Mesenchymal stem cell (in vitro differentiated cells and primary cell): ENCODE measurements around the gene SLC2A6.

Source experiments
- DNase-seq: peaks from one replicate; pipeline ENCODE4 v3.0.0-alpha.2; 2013
- H2AFZ ChIP-seq: one replicate; pipeline ENCODE4 v1.6.1; 2013; ENCODE audit warnings: low read depth, mild to moderate bottlenecking, control low read depth, inconsistent platforms, low read length, moderate library complexity
- H2AK5ac ChIP-seq: 2 replicates; pipeline ENCODE4 v1.6.1; 2013; ENCODE audit warnings: low read length, moderate library complexity, mild to moderate bottlenecking, inconsistent platforms; ENCODE audit not compliant: severe bottlenecking
- H2BK120ac ChIP-seq: one replicate; pipeline ENCODE4 v1.6.1; 2013; ENCODE audit warnings: low read depth, mild to moderate bottlenecking, inconsistent platforms, low read length, moderate library complexity
- H2BK12ac ChIP-seq, 2 experiments: one replicate each; pipeline ENCODE4 v1.6.1; 2013; ENCODE audit warnings: inconsistent platforms in 2 of 2, low read length in 2 of 2, mild to moderate bottlenecking in 2 of 2, moderate library complexity in 2 of 2, control low read depth in 1 of 2
- H2BK15ac ChIP-seq: one replicate; pipeline ENCODE4 v1.6.1; 2013; ENCODE audit warnings: mild to moderate bottlenecking, low read depth, inconsistent platforms; ENCODE audit not compliant: poor library complexity, severe bottlenecking
- H2BK5ac ChIP-seq: 2 replicates; pipeline ENCODE4 v1.6.1; 2013; ENCODE audit warnings: low read depth, mild to moderate bottlenecking, low read length, control low read depth, inconsistent platforms; ENCODE audit not compliant: poor library complexity, severe bottlenecking
- H3K14ac ChIP-seq, 2 experiments: one replicate each; pipeline ENCODE4 v1.6.1; 2013; ENCODE audit warnings: inconsistent platforms in 2 of 2, low read length in 2 of 2, control low read depth in 1 of 2, mild to moderate bottlenecking in 1 of 2, moderate library complexity in 1 of 2
- H3K18ac ChIP-seq, 2 experiments: one replicate each; pipeline ENCODE4 v1.6.1; 2013; ENCODE audit warnings: inconsistent platforms in 2 of 2, low read length in 2 of 2, control low read depth in 1 of 2, low read depth in 1 of 2, mild to moderate bottlenecking in 1 of 2
- H3K23ac ChIP-seq, 2 experiments: one replicate each; pipeline ENCODE4 v1.6.1; 2013; ENCODE audit warnings: inconsistent platforms in 2 of 2, low read length in 2 of 2, mild to moderate bottlenecking in 2 of 2, moderate library complexity in 2 of 2, control low read depth in 1 of 2
- H3K27ac ChIP-seq: 2 replicates; pipeline ENCODE4 v1.5.1; 2013; ENCODE audit warnings: mild to moderate bottlenecking, moderate library complexity, low read length, control low read depth, inconsistent platforms; ENCODE audit not compliant: poor library complexity, severe bottlenecking
- H3K27me3 ChIP-seq, 2 experiments: 2 replicates each; pipeline versions ENCODE4 v1.6.1 to v1.7.0; 2013; ENCODE audit warnings: low read length in 2 of 2, mild to moderate bottlenecking in 2 of 2, moderate library complexity in 2 of 2, control low read depth in 1 of 2, inconsistent platforms in 1 of 2; ENCODE audit not compliant: control insufficient read depth in 1 of 2, insufficient read depth in 1 of 2
- H3K36me3 ChIP-seq, 2 experiments: 2 replicates each; pipeline versions ENCODE4 v1.6.1 to v1.7.0; 2013; ENCODE audit warnings: low read length in 2 of 2, control low read depth in 1 of 2, inconsistent platforms in 1 of 2, low read depth in 1 of 2, mild to moderate bottlenecking in 1 of 2; ENCODE audit not compliant: insufficient read depth in 2 of 2, control insufficient read depth in 1 of 2
- H3K4ac ChIP-seq, 2 experiments: one replicate each; pipeline ENCODE4 v1.6.1; 2013; ENCODE audit warnings: inconsistent platforms in 2 of 2, low read length in 2 of 2, mild to moderate bottlenecking in 2 of 2, moderate library complexity in 2 of 2, control low read depth in 1 of 2, low read depth in 1 of 2
- H3K4me1 ChIP-seq: 2 replicates; pipeline ENCODE4 v1.6.1; 2013; ENCODE audit warnings: low read depth, low read length, control low read depth; ENCODE audit not compliant: control insufficient read depth, insufficient read depth
- H3K4me2 ChIP-seq: 2 replicates; pipeline ENCODE4 v1.6.1; 2013; ENCODE audit warnings: low read length, mild to moderate bottlenecking, inconsistent platforms; ENCODE audit not compliant: poor library complexity, severe bottlenecking
- H3K4me3 ChIP-seq, 2 experiments: 2 replicates each; pipeline versions ENCODE4 v1.5.1 to v1.7.0; 2013; ENCODE audit warnings: low read length in 2 of 2, mild to moderate bottlenecking in 2 of 2, control low read depth in 1 of 2, low read depth in 1 of 2; ENCODE audit not compliant: insufficient read depth in 1 of 2
- H3K79me1 ChIP-seq: replicated peaks from 2 replicates; pipeline ENCODE4 v1.6.1; 2013; ENCODE audit warnings: mild to moderate bottlenecking, control low read depth, low read length, inconsistent platforms; ENCODE audit not compliant: poor library complexity, severe bottlenecking
- H3K9ac ChIP-seq: 2 replicates; pipeline ENCODE4 v1.7.0; 2013; ENCODE audit warnings: mild to moderate bottlenecking, low read length, moderate library complexity
- H3K9me3 ChIP-seq: 2 replicates; pipeline ENCODE4 v1.7.0; 2013; ENCODE audit warnings: mild to moderate bottlenecking, low read length; ENCODE audit not compliant: control insufficient read depth
- H4K8ac ChIP-seq: one replicate; pipeline ENCODE4 v1.6.1; 2013; ENCODE audit warnings: inconsistent platforms, mild to moderate bottlenecking, low read length, moderate library complexity
- H4K91ac ChIP-seq: one replicate; pipeline ENCODE4 v1.6.1; 2013; ENCODE audit warnings: mild to moderate bottlenecking, low read length, inconsistent platforms
- WGBS: methylation state at CpG from one replicate; pipeline ENCODE4 v1.1.7; 2013; ENCODE audit warnings: mixed read lengths; 5-methylcytosine and 5-hydroxymethylcytosine counted together

Gene SLC2A6

DNA sequence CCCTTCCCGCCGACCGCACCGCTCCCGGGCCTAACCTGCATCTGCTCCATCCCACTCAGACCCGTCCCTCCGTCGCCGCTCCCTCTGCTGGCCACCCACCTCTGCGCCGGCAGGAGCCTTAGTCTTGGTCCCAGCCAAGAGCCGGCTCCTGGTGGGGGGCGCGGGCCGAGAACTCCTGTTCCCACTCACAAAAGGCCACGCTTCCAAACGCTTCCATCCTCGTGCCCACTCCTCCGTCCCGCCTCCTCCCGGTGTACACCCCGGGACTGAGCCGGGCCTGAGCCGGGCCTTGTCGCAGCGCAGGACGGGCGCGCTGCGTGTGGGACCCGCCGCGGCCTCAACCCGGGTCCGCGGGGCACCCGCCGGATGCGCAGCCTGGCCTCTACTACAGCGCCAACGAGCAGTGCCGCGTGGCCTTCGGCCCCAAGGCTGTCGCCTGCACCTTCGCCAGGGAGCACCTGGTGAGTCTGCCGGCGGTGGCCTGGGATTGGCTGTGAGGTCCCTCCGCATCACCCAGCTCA is 49.2 kb downstream of the SLC2A6 start:
- Histone ChIP-seq H2BK120ac (no peak overlapping the region), H3K9ac (no peak overlapping the region), H3K79me1 (no peaks in the 10 kb centered on the region), H3K4me2 (no peak overlapping the region), H2BK5ac (no peak overlapping the region), H4K91ac (no peak overlapping the region), H2AK5ac (no peak overlapping the region), H3K4me1 (peaks cover 16% of the 10 kb centered on the region), H3K27ac (no peak overlapping the region), H3K14ac (no peak overlapping the region), H4K8ac (peak overlapping the region; percentile 45), H3K9me3 (no peaks in the 10 kb centered on the region), H3K36me3 (no peaks in the 10 kb centered on the region), H3K27me3 (peaks cover 14 to 33% of the 10 kb centered on the region in 2 experiments), H3K18ac (peak overlapping the region in 1 of 2 experiments; percentile 21), H2BK15ac (no peak overlapping the region), H3K4me3 (no peak overlapping the region), H3K4ac (no peak overlapping the region), H3K23ac (peak overlapping the region in 1 of 2 experiments; percentile 62), H2BK12ac (peak overlapping the region in 1 of 2 experiments; percentile 31), H2AFZ (no peak overlapping the region)
- 22% methylated on average over 49 of the region's 49 CpGs for WGBS
- peak; percentile 45 for DNase-seq

DNA sequence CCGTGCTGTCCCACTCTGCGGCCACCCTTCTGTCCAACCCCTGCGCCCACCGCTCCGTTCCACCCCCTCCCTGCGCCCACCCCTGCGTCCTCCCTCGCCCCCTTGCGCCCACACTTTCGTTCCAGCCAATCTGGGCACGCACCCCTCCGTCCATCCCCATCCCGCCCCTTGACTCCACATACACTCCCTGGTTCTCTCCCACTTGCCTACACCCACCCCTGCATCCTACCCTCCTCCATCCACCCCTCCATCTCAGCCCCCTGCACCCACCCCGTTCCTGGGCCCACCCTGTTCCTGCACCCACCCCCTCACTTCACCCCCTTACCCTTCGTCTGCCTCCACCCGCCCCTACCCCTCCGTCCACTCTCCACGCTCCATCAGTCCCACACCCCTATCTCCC is 49.7 kb downstream of the SLC2A6 start:
- no peak overlapping the region for H2BK5ac ChIP-seq
- H2BK15ac ChIP-seq: no peak overlapping the region
- peaks cover 14 to 33% of the 10 kb centered on the region in 2 experiments for H3K27me3 ChIP-seq
- H3K18ac ChIP-seq: peak overlapping the region in 1 of 2 experiments; percentile 19
- no peak overlapping the region for H2AFZ ChIP-seq
- no peaks in the 10 kb centered on the region for H3K36me3 ChIP-seq
- H3K14ac ChIP-seq: no peak overlapping the region
- H3K9ac ChIP-seq: no peak overlapping the region
- peak overlapping the region; percentile 11 for H4K91ac ChIP-seq
- no peak overlapping the region for H2AK5ac ChIP-seq
- WGBS: 9% methylated on average over 18 of the region's 18 CpGs
- H3K4ac ChIP-seq: no peak overlapping the region
- peak overlapping the region in 1 of 2 experiments; percentile 15 for H2BK12ac ChIP-seq
- no peak overlapping the region for H3K23ac ChIP-seq
- no peak overlapping the region for H3K27ac ChIP-seq
- no peaks in the 10 kb centered on the region for H3K9me3 ChIP-seq
- DNase-seq: no peak
- no peak overlapping the region for H2BK120ac ChIP-seq
- H3K4me1 ChIP-seq: peaks cover 16% of the 10 kb centered on the region
- no peak overlapping the region for H3K4me3 ChIP-seq
- H4K8ac ChIP-seq: no peak overlapping the region
- no peak overlapping the region for H3K4me2 ChIP-seq
- no peaks in the 10 kb centered on the region for H3K79me1 ChIP-seq

DNA sequence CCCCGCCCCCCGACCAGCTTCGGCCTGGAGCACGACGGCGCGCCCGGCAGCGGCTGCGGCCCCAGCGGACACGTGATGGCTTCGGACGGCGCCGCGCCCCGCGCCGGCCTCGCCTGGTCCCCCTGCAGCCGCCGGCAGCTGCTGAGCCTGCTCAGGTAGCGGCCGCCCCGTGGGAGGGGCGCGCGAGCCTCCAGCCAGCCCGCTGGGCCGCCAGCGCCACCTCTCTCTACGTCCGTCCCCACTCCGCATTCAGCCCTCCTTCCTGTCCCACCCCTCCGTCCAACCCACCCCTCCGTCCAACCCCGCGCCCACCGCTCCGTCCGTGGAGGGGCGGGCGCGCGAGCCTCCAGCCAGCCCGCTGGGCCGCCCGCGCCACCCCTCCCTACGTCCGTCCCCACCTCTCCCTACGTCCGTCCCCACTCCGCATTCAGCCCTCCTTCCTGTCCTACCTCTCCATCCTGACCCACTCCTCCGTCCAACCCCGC is 50.2 kb downstream of the SLC2A6 start:
- Histone ChIP-seq H3K23ac (no peak overlapping the region), H2AK5ac (no peak overlapping the region), H2BK120ac (peak overlapping the region; percentile 83), H3K14ac (peak overlapping the region in 1 of 2 experiments; percentile 20), H3K27me3 (peaks cover 14 to 33% of the 10 kb centered on the region in 2 experiments), H4K91ac (peak overlapping the region; percentile 44), H3K4me2 (peak overlapping the region; percentile 77), H3K9me3 (no peaks in the 10 kb centered on the region), H2BK12ac (peak overlapping the region in 1 of 2 experiments; percentile 25), H3K9ac (no peak overlapping the region), H3K18ac (peak overlapping the region in 1 of 2 experiments; percentile 70), H2BK5ac (no peak overlapping the region), H3K36me3 (no peaks in the 10 kb centered on the region), H2AFZ (peak overlapping the region; percentile 62), H4K8ac (peak overlapping the region; percentile 79), H2BK15ac (peak overlapping the region; percentile 79), H3K4ac (no peak overlapping the region), H3K4me3 (peak overlapping the region in 1 of 2 experiments; percentile 44), H3K79me1 (no peaks in the 10 kb centered on the region), H3K4me1 (peaks cover 16% of the 10 kb centered on the region), H3K27ac (no peak overlapping the region)
- under 1% methylated on average over 41 of the region's 57 CpGs for WGBS
- peak; percentile 14 for DNase-seq

GRCh38 chr9:133427658-133428348 is 51.1 kb downstream of the SLC2A6 start:
- no peak overlapping the region for H3K4me3 ChIP-seq
- H3K4ac ChIP-seq: no peak overlapping the region
- H4K91ac ChIP-seq: no peak overlapping the region
- no peaks in the 10 kb centered on the region for H3K9me3 ChIP-seq
- no peak overlapping the region for H3K14ac ChIP-seq
- no peak for DNase-seq
- H2AFZ ChIP-seq: no peak overlapping the region
- H3K9ac ChIP-seq: no peak overlapping the region
- no peak overlapping the region for H3K27ac ChIP-seq
- no peak overlapping the region for H3K23ac ChIP-seq
- H3K27me3 ChIP-seq: peaks cover 14 to 33% of the 10 kb centered on the region in 2 experiments
- WGBS: 58% methylated on average over 9 of the region's 10 CpGs
- no peak overlapping the region for H4K8ac ChIP-seq
- no peak overlapping the region for H2AK5ac ChIP-seq
- no peaks in the 10 kb centered on the region for H3K79me1 ChIP-seq
- no peak overlapping the region for H3K4me2 ChIP-seq
- no peaks in the 10 kb centered on the region for H3K36me3 ChIP-seq
- no peak overlapping the region for H2BK5ac ChIP-seq
- H3K18ac ChIP-seq: peak overlapping the region in 1 of 2 experiments; percentile 70
- no peak overlapping the region for H2BK15ac ChIP-seq
- no peak overlapping the region for H2BK120ac ChIP-seq
- H2BK12ac ChIP-seq: no peak overlapping the region
- peaks cover 18% of the 10 kb centered on the region for H3K4me1 ChIP-seq
